ENCODE measurements around the gene SLC25A14.
A peak's percentile ranks its signal among the peaks of the same experiment; 100 is the strongest.
"Not testable (repeated sequence)": the region's sequence is repeated elsewhere in the genome, so short reads cannot be mapped to it uniquely, and the experiment has no call there.

The SLC25A14 gene, protein sequence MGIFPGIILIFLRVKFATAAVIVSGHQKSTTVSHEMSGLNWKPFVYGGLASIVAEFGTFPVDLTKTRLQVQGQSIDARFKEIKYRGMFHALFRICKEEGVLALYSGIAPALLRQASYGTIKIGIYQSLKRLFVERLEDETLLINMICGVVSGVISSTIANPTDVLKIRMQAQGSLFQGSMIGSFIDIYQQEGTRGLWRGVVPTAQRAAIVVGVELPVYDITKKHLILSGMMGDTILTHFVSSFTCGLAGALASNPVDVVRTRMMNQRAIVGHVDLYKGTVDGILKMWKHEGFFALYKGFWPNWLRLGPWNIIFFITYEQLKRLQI

DNA sequence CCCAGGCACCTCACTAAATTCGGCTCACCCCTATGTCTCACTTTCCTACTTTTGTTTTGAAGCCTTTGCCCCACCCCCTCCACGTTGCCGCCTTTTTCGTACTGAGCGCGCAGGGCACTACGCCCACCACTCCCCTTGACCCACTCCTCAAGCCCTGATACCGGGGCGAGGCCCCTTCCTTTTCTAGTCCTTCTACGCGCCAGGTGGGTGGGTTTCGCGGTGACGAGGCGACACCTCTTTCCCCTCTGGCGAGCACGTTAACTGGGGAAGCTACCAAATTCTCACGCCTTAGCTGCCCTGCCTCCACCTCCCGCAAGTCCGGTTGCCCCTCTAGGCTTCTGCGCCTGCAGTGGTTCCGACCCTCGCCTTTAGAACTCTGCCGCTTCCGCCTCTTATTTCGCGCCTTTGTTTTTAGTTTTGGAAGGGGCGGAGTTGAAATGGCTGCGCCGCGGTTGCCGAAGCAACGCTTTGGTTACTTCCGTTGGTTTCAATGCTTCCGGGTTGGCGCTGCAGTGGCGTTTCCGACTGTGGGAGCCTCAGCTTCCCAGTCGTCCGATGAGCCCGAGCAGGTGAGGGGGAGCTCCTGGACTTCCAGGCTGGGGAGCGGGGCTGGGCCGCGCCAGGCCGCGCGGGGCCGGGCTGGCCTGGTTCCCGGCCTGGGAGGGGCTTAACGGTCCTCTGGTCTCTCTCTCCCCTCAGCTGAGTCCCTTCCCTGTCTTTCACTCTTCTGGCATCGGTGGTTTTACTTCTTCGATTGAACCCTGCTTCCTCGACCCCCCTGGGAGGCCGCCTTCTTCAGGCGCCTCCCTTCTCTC, at the start of gene SLC25A14:
SLC25A14 (plus strand) TSS at position 512 of the 815 bp plus-strand sequence. CDS start 360 bp downstream, outside the sequence.
- DNase-seq: peak; percentile 69

DNA sequence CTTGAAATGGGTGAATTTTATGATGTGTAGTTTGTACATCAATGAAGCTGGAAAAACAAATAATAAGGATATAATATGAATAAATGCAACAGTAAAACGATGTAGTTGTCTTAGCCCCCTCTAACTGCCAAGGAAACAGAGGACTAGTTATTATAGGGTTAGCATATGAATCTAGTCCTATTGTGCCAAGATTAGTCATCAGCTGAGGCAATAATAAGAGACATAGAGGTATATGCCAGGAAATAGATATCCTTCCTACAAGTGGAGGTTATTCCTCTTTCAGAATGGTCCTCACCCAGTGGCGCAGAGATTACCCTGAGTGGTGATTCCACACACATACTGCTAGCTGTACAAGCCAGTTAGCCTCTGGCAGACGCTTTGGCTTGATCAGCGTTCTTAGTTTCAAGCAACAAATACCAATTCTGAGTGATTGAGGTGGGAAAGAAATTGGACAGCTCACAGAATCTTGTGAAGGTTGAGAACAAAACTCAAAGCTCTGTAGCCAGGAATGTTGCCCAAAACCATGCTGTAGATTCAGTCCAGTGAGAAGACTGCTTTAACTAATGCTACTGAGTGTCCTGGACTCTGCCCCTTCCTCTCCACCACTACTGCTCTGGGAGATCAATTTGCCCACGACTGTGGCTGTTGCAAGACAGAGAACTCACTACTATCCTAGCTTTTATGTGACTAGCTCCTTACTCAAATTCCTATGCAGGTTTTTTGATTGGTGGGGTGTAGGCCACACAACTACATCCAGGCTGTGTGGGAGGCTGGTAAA, 44.0 kb upstream of the SLC25A14 start:
- no peak for DNase-seq

DNA sequence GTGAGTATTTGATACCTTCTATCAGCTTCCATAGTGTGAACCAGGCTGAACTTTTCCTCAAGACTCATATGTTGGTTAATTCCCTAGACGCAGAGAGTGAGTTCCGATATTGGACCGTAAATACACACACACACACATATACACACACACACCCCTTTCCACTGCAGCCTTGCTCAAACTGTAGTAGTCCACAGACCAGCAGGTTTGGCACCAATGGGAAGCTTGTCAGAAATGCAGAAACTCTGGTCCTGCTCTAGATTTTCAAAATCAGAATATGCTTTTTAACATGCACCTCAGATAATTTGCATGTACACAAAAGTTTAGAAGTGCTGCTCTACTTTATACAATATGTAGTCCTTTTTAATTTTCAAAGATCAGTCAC, 43.4 kb upstream of the SLC25A14 start:
- no peak for DNase-seq

DNA sequence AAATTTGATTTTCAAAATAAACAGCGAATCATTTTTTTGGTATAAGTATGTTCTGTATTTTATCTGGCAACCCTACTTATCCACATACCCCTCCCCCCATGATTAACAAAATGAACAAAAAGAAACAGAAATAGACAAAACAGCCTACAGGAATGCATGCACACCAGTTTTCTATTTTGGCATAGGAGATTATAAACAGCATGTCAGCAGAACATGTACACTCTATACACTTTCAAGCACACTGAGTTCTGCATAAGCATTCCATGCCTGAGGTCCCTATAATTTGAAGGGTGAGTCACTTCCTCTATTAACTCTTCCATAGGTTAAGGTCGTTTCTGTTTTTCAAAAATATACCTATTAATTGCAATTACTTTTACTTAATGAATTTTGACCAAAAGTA, 43.0 kb upstream of the SLC25A14 start:
- DNase-seq: no peak

DNA sequence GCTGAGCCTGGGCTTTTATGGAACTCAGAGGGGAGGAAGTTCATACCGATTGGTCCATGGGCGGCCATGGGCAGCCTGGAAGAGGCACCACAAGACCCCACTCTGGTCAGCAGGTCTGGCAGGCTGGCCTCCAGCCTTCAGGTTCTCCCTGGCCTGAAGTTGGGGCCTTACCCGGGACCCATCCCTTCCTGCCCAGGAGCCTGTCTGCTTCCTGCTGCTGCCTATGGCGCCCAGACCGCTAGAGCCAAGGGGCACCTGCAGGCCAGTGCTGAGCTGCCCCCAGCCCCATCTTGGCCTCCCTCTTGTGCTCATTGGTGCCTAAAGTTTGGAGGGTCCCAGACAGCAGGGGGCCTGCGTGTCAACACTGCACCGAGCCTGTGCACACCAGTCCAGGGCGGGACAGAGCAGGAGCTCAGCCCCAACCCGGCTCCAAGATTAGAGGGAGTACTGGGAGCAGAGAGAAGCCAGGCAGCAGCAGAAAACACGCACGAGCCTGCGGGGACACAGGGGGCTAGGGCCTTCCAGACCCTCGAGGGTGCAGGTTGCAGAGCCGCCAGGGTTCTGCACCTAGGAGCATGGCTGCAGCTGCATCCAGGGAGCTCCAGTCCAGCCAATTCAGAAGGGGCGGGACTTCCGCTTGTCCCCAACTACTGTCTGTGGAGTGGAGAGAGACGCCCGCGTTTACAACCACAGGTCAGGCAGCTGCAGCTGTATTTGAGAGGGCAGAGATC, 40.3 kb upstream of the SLC25A14 start:
- DNase-seq: no peak

DNA sequence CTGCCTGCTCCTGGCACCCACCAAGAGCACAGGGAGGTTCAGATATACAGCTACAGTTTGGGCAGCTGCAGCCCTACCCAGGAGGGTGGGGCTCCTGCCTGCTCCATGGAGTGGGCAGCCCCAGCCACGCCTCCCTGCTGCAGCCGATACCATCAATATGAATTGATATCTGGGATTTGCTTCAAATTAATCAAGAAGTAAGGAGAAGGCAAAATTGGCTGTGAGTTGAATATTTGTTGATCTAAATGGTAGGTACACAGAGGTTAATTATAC, 39.8 kb upstream of the SLC25A14 start:
- no peak for DNase-seq

DNA sequence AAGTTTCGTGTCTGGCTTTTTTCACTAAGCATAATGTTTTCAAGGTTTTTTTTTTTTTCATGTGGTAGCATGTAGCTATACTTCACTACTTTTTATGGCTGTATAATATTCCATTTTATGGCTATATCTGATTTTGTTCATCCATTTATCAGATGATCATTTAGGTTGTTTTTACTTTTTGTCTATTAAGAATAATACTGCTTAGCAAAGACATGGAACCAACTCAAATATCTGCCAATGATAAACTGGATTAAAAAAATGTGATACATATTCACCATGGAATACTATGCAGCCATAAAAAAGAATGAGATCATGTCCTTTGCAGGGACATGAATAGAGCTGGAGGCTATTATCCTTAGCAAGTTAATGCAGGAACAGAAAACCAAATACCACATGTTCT, 38.3 kb upstream of the SLC25A14 start:
- DNase-seq: no peak

DNA sequence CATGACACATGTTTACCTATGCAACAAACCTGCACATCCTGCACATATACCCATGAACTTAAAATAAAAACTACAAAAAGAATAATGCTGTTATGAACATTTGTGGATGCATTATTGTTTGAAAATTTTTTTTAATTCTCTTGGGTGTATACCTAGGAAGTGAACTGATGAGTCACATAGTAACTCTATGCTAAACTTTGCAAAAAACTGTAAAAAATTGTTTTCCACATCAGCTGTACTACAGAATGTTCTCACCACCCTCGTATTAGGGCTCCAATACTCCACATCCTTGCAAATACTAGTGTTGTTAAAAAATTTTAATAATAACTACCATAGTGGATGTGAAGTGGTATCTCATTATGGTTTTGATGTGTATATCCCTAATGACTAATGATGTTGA, 37.7 kb upstream of the SLC25A14 start:
- DNase-seq: no peak

DNA sequence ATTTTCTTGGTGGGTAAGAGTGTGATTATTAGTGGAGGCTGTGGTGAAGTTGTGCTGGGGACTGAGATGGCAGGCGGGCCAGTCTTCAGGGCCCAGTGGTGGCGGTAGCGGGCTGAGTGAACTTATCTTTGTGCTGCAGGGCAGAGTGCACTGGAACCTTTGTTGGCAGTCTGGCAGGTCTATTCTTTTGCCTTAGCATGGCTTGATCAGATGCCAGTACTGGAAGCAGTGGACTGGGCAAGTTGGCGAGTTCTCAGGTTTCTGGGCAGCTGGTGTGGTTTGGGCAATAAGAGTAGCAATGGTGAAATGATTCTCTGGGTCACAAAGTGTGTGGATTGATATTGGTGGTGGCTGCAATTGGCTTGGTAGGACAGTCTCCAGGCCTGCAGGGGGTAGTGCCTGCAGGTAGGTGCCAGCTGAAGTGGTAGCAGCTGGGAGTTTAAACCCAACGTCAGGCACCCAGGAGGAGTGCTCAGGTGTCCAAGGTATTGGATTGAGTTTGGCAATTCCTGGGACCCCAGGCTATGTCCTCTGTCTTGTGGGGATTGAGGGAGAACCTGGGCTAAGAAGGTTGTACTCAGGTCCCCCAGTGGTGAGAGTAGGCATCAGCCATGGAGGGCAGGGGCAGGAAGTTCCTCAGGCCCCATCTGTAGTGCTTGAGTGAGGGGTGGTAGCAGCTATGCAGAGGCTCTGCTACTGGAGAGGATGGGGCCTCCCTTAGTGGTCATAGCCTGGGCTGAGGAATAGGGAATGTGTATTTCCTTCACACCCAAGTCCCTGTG, 34.9 kb upstream of the SLC25A14 start:
- DNase-seq: no peak

DNA sequence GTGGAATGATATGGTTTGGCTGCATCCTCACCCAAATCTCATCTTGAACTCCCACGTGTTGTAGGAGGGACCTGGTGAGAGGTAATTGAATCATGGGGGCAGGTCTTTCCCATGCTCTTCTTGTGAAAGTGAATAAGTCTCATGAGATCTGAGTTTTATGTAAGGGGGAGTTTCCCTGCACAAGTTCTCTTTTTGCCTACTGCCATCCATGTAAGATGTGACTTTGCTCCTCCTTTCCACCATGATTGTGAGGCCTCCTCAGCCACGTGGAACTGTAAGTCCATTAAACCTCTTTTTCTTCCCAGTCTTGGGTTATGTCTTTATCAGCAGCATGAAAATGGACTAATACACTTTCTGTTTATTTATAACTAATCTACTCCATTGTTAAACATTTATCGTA, 19.8 kb upstream of the SLC25A14 start:
- DNase-seq: not testable (repeated sequence)

DNA sequence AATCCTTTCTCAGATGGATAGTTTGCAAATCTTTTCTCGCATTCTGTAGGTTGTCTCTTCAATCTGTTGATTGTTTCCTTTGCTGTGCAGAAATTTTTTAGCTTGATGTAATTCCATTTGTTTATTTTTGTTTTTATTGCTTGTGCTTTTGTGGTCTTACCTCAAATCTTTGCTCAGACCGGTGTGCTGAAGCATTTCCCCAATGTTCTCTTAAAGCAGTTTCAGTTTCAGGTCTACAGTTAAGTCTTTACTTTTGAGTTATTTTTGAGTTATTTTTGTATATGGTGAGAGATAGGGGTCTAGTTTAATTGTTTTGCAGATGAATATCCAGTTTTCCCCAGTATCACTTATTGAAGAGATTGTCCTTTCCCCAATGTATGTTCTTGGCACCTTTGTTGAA, 18.2 kb upstream of the SLC25A14 start:
- no peak for DNase-seq

DNA sequence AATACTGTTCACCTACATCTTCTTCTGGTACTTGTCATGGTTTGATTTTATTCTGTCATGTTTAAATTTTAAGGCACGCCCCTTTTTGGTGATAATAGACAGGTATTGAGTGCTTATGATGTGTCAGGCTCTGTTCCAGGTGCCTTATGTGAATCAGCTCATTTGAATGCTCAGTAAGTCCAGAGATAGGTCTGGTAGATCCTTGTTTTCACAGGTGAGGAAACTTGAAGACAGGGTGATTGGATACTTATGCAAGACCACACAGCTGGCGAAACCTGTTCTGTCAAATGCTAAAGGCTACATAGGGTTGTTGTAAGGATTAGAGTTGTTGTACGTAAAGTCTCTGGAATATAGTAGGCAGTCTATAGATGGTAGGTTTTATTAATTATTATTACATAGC, 9.6 kb upstream of the SLC25A14 start:
- DNase-seq: no peak

DNA sequence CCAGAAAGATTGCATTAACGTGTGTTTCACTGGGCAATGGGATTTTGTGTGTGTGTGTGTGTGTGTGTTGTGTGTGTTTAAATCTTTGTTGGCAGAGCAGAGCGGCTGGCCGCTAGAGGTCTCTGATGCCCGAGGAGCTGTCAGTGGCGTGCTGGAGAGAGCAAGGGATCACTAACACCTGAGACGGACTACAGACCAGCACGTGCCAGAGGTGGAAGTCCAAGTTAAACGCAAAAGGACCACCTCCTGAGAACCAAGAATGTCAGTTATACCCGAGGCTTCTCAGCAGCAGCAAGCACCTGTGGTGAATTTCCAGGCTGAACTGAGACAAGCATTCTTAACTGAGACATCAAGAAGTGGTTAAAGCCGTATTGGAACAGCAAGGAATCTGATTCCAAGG, 9.0 kb upstream of the SLC25A14 start:
- no peak for DNase-seq

DNA sequence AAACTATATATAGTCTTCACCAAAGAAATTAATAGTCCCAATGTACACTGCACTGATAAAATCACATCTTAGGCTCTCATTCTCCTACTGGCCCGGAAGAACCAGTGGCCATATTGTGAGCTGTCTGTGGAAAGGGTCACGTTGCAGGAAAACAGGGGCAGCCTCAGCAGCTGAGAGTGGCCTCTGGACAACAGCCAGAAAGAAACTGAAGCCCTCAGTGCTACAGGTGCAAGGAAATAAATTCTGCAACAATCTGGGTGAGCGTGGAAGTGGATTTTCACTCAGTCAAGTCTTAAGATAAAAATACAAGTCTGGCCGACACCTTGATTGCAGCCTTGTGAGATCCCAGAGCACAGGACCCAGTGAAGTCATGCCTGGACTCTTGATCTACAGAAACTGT, 3.2 kb upstream of the SLC25A14 start:
- DNase-seq: no peak

DNA sequence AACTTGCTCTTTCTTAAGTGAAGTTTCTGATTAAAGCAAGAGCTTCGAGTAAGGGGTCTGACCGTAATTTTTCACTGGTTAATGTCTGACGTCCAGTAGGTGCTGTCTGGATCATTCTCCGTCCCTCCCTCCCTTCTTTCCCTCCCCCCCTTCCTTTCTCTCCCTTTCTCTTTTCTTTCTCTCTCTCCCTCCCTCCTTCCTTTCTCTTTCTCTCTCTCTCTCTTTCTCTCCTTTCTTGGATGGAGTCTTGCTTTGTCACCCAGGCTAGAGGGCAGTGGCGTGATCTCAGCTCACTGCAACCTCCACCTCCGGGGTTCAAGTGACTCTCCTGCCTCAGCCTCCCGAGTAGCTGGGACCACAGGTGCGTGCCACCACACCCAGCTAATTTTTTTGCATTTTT, 850 bp upstream of the SLC25A14 start:
- not testable (repeated sequence) for DNase-seq

DNA sequence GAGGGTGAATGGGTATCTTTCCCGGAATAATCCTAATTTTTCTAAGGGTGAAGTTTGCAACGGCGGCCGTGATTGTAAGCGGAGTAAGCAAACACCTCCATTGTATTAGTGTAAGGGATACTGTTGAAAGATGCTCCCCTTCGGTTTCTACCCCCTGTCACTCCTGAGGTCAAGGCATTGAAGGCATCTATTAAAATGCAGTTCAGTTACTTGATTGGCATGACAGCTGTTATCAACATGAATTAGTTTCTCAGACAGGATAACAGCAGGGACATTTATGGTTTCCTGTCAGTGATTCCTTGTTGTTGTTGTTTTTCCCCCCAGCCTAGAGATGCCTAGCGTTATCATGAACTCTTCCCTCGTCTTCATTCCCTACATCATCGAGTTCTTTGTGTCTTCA, 552 bp downstream of the SLC25A14 start:
- no peak for DNase-seq

DNA sequence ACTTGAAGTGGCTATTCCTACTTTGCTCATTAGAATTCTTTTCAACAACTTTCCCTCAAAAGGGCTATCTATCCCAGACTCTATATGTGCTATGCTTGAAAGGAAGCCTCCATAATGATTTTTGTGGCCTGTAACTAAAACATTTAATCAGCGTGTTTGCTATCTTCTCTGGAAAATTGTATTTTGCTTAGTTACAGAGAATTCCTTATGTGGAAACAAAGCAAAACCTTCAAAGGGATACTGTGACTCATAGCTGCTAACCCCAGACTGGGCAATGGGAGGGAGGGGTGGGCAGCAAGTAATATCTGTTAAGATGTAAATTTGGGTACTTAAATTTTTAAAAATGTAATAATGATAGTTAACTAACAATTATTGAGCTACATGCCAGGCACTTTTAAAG, 3.7 kb downstream of the SLC25A14 start:
- no peak for DNase-seq

DNA sequence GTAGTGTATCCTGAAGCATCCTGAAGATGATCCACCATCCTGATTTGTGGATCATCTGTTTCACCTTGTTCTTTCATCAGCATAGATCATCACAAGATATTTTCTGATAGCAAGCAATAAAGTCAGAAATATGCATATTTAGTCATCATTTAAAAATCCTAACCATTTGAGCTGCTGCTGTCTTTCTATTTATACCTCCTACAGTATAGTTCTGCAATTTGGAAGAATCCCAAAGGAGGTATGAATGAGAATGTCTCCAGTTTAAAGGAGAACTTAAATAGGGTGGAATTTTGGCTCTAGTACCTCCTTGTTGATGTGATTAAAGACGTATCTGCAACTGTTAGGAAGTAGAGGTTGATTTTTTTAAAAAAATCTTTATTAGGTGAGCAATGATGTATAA, 7.6 kb downstream of the SLC25A14 start:
- DNase-seq: no peak

DNA sequence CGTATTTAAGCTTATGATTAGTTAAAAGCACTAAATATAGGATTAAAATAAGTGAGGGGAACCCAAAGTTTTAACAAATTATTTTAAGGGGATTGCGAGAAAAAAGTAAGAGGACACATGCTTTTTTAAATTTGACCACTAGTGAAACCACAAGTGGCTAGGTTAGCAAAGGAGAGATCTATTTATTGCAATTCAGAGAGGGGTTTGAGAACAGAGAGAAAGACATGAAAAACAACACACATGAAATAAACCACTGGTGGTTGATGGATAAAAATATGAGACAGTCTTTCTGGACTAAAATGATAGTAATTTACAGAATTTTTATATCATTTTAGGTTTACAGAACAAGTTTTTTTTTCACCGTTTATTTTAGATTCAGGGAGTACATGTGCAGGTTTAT, 11.8 kb downstream of the SLC25A14 start:
- no peak for DNase-seq

DNA sequence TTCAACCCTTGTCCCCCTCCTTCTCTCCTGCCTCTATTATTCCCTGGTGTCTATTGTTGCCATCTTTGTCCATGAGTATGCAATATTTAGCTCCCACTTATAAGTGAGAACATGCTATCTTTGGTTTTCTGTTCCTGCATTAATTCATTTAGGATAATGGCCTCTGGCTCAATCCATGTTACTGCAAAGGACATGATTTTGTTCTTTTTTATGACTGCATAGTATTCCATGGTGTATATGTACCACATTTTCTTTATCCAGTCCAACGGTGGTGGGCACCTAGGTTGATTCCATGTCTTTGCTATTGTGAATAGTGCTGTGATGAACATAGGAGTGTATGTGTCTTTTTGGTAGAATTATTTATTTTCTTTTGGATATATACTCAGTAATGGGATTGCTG, 12.3 kb downstream of the SLC25A14 start:
- DNase-seq: not testable (repeated sequence)

DNA sequence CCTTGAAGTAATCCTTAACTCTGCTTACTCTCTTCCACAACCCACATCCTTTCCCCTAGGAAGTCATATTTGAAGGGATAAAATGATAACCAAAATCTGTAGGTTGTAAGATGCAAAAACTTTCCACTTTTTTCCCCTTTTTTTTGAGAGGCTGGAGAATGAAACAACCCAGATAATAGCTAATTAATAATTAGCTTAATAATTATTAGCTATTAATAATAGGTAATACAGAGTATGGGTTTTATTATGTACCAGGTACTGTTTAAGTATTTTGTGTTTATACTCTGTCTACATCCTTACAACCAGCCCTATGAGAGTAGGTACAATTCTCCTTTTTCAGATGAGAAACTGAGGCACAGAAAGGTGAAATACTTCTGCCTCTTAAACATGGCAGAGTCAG, 36.4 kb downstream of the SLC25A14 start:
- DNase-seq: no peak

DNA sequence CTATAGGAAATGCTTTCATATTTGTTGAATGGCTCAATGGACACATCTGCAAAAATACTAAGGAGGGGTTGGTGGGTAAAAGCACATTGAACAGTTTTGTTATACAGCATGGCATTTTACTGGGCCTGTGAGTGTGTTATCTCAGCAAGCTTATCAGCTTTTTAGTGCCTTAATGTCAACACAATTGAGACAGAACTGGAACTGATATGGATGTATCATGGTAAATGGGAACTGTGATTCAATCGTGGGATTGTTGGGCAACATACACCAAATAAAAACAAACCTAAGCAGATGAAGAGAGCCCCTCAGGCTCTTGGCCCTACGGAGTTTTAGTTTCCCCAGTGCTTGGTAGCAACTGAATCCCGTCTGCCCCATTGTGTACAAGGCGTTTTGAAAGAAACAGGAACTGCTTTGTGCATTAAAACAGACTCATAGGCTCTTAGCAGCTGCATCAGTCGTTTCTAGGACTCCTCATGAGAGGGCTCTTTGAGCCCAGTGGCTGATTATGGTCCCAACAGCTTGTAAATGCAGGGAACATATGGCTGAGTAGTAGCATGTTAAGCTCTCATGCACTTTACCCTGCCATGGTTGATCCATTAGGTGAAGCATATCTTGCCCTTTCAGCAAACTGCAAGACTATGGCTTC, 38.4 kb downstream of the SLC25A14 start:
- no peak for DNase-seq
